GM21717 (cell line): Measurements from ENCODE around the gene GORASP2.

ENCODE experiments used
- ATAC-seq: cut with Tn5 transposase; IDR thresholded peaks from one replicate; pipeline ENCODE4 v1.9.1; 2021; ENCODE audit warnings: mild to moderate bottlenecking, moderate library complexity; ENCODE audit not compliant: unreplicated experiment

The GORASP2 gene

GRCh38 chr2:170922634-170923494, 6.2 kb upstream of the GORASP2 start:
- ATAC-seq = no peak

- ATAC-seq = no peak
Measured at GRCh38 chr2:170923799-170924198, 5.3 kb upstream of the GORASP2 start.

- no peak for ATAC-seq
Measured at GRCh38 chr2:170924969-170925368, 4.1 kb upstream of the GORASP2 start.

- ATAC-seq = no peak
Measured at GRCh38 chr2:170925923-170926322, 3.1 kb upstream of the GORASP2 start.

GRCh38 chr2:170926743-170927297, 2.2 kb upstream of the GORASP2 start:
- ATAC-seq = no peak

- no peak for ATAC-seq
Measured at GRCh38 chr2:170928036-170928823, 823 bp upstream of the GORASP2 start.

- peak; percentile 13 for ATAC-seq
Measured at GRCh38 chr2:170929686-170930050, 615 bp downstream of the GORASP2 start.

- peak; percentile 30 for ATAC-seq
Measured at GRCh38 chr2:170930131-170930990, 1.3 kb downstream of the GORASP2 start.

- no peak for ATAC-seq
Measured at GRCh38 chr2:170930991-170931266, 1.9 kb downstream of the GORASP2 start.

- no peak for ATAC-seq
Measured at GRCh38 chr2:170932166-170932565, 3.1 kb downstream of the GORASP2 start.

- ATAC-seq = no peak
Measured at GRCh38 chr2:170932948-170933347, 3.9 kb downstream of the GORASP2 start.

- no peak for ATAC-seq
Measured at GRCh38 chr2:170937709-170938379, 8.8 kb downstream of the GORASP2 start.

- no peak for ATAC-seq
Measured at GRCh38 chr2:170940066-170940465, 11.0 kb downstream of the GORASP2 start.

GRCh38 chr2:170942615-170943014, 13.6 kb downstream of the GORASP2 start:
- ATAC-seq = no peak

GRCh38 chr2:170943041-170943440, 14.0 kb downstream of the GORASP2 start:
- ATAC-seq = no peak

GRCh38 chr2:170943596-170943995, 14.5 kb downstream of the GORASP2 start:
- ATAC-seq = no peak

- ATAC-seq = no peak
Measured at GRCh38 chr2:170944545-170944944, 15.5 kb downstream of the GORASP2 start.

GRCh38 chr2:170949415-170949814, 20.4 kb downstream of the GORASP2 start:
- ATAC-seq = no peak

GRCh38 chr2:170950221-170950761, 21.2 kb downstream of the GORASP2 start:
- ATAC-seq = peak; percentile 81

GRCh38 chr2:170953941-170954340, 24.9 kb downstream of the GORASP2 start:
- no peak for ATAC-seq
